ENCODE data around the gene SPOCK1. TPM values are rescaled to one million over a fixed set of nuclear protein-coding genes. Genes with fewer than 3 reads are reported as not detected.
"Not testable (repeated sequence)": the region's sequence is repeated elsewhere in the genome, so short reads cannot be mapped to it uniquely, and the experiment has no call there.

The SPOCK1 gene
- total RNA-seq (2014; rRNA removed; shearing (Covaris generic)), result 214 and 222 TPM in 2 replicates
- polyA plus RNA-seq (2014; cell fraction: nucleus; rRNA removed), result 67.6 and 94.0 TPM in 2 replicates

DNA sequence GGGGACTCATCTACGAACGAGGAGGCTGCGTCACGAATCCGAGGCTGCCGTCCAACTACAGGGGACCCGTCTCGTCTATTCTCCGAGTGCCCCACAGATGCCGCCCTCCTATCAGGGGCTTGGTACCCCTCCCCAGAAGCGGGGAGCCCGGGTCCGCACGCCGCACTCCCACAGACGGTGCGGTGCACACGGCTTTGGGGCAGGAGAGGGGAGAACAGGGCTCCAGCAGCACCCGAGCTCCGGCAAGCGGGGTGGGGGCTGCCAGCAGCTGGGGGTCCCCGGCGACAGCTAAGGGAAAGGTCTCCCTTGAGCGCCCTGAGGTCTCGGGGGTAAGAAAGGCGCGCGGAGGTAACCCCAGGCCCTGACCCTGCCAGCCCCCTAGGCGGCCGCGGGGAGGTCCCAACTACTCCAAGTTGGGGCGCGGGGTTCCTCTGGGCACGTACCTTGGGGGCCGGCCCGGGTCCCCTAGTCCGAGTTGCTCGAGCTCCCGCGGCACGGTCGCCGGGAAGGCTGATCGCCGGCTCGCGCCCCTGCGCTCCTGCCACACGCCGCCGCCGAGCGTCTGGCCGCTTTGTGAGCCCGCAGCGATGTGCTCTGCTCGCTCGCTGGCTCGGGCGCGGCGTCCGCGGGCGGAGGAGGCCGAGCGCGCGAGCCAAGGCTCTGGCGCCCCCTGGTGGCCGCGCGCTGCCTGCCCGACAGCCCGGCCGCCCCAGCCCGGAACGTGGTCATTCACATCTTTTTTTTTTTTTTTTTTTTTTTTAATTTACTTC lies at the start of gene SPOCK1:
SPOCK1 (minus strand) TSS at position 591 of the 770 bp plus-strand sequence.
- peak; percentile 75 for DNase-seq (ENCODE audit: extremely low read depth, low read depth)

DNA sequence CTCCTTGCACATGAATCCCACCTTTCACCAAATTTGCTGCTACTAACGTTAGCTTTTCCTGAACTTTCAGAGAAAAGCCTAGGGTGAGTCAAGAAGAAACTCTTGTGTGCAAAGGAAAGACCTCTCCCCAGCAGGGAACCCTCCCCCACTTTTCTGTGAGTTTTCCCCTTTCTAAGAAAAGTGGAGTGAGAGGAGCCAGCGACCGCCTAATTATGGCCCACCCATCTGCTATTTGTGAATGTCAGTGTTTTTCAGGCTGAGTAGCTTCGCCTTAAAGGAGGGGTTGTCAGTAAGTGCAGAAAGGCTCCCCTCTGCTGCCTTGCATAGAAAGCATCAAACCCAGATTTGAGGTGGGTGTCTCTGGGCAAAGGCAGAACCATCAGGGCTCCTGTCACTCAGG lies 46.8 kb upstream of the SPOCK1 start:
- DNase-seq (ENCODE audit: extremely low read depth, low read depth), result no peak

DNA sequence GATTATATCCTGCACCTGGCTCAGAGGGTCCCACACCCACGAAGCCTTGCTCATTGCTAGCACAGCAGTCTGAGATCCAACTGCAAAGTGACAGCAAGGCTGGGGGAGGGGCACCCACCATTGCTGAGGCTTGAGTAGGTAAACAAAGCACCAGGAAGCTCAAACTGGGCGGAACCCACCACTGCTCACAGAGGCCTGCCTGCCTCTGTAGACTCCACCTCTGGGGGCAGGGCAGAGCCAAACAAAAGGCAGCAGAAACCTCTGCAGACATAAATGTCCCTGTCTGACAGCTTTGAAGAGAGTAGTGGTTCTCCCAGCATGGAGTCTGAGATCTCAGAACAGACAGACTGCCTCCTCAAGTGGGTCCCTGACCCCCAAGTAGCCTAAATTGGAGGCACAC lies 36.3 kb upstream of the SPOCK1 start:
- DNase-seq (ENCODE audit: extremely low read depth, low read depth), result not testable (repeated sequence)

DNA sequence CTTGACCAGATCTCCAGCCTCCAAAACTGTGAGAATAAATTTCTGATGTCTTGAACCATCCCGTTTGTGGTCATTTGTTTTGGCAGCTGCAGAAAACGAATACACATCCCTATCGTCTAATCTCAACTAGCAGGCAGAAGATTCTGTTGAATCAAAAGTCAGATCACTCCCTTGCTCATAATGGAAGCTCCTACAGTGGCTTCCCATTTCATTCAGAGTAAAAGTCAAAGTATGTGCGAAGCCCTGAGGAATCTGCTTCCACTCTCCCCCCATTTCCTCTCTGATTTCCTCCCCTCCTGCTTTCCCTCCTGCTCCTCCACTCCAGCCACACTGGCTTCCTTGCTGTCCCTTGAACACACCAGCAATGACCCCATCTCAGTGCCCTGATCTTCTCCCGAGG lies 34.8 kb upstream of the SPOCK1 start:
- DNase-seq (ENCODE audit: extremely low read depth, low read depth), result no peak

DNA sequence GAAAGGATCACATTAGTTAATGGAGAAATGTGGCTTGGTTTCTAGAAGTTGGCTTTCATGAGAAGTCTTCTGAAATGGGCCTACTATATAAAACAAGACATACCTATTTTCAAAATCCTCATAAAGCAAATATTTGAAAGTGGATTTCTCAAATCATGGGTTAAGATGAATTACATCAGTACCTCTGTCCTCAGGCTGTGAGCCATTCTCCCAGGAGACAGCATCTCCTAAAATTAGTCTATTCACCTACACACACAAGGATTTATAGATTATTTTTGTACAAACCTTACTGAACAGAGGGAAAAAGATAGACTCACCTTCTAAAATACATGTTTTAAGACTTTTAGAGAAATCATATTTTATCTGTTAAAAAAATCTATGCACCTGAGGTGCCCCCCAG lies 32.1 kb upstream of the SPOCK1 start:
- DNase-seq (ENCODE audit: extremely low read depth, low read depth), result no peak

DNA sequence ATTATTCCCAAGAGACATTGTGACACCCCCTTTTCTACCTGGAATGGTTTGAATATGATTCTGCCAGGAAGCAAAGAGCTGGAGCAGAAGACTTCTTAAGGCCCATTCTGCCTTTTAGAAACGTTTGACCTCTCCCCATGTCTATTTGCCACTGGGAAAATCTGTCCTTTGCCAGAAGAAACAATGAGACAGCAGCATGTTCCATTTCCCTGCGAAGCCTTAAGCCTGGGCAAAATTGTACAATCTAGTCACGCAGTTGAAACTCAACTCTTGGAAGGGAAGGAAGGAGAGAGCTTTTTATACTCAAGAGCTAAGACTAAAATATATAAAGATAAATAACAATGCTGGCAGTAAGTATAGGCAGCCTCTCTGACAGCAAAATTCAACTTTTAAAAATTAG lies 22.1 kb upstream of the SPOCK1 start:
- no peak for DNase-seq (ENCODE audit: extremely low read depth, low read depth)

DNA sequence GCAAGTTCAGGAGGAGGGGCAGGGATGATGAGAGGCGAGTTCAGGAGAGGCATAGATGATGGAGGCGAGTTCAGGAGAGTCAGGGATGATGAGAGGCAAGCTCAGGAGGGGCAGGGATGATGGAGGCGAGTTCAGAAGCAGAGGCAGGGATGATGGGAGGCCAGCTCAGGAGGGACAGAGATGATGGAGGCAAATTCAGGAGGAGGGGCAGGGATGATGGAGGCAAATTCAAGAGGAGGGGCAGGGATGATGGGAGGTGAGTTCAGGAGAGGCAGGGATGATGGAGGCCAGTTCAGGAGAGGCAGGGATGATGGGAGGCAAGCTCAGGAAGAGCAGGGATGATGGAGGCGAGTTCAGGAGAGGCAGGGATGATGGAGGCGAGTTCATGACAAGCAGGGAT lies 17.8 kb upstream of the SPOCK1 start:
- no peak for DNase-seq (ENCODE audit: extremely low read depth, low read depth)

DNA sequence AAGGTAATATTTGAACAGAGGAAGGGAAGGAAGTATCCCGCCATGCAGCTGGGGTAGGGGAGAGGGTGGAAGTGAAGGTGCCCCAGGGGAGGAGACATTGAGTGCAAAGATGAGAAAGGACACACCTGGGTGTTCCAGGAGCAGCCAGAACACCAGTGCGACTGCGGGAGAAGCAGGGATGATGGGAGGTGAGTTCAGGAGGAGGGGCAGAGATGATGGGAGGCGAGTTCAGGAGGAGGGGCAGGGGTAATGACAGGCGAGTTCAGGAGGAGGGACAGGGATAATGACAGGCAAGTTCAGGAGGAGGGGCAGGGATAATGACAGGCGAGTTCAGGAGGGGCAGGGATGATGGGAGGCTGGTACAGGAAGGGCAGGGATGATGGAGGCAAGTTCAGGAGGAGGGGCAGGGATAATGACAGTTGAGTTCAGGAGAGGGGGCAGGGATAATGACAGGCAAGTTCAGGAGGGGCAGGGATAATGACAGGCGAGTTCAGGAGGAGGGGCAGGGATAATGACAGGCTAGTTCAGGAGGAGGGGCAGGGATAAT lies 17.2 kb upstream of the SPOCK1 start:
- DNase-seq (ENCODE audit: extremely low read depth, low read depth), result no peak

DNA sequence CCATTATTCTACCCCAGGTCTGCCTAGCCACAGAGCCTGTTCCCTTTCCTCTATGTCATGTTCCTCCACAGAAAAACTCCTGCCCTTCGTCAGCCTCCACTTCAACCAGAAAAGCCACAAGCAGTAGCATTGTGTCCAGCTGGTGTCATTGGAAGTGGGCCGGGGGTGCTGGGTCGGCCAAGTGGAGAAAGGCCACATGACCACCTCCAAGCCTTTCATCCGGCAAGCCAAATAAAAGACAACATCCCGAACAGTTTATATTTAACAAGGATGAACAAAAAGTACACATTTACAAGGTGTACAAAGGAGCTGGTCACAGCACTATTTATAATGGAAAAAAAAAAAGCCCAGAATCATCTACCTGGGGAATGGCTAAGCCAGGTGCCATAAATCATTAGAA lies 16.1 kb upstream of the SPOCK1 start:
- no peak for DNase-seq (ENCODE audit: extremely low read depth, low read depth)

DNA sequence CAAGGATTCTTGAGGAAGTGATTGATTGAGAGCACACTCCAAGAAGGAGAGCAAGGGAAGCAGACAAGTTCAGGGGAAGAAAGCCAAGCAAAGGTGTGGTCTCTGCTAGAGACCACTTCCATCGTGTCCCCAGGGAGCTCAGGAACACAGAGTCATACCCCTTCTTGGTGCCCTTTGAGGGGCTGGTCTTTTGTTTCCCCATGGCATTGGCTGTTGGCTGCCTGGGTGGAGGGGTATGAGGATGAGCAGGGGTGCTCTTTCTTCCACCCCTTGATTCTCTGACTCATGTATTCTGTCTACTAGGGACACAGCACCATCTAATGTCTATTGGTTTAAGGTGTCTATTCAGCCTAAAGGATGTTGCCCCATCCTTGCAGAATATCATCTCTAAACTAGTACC lies 11.5 kb upstream of the SPOCK1 start:
- no peak for DNase-seq (ENCODE audit: extremely low read depth, low read depth)

DNA sequence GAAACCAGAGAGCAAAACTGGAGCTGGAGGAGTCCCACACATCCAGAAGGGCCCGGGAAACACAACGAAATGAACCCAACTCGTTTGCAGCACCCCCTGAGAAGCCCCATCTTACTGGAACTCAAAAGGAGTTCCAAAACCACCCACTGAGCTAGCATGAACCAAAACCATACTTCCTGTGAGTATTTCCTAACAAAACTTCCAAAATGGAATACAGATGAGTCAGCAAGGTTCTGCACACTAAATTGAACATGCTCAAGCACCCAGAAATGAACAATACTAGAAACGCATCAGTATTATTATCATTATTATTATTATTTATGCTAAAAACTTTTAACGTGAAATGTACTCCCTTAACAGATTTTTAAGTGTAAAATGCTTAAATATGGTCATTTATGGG lies 8.0 kb upstream of the SPOCK1 start:
- no peak for DNase-seq (ENCODE audit: extremely low read depth, low read depth)

DNA sequence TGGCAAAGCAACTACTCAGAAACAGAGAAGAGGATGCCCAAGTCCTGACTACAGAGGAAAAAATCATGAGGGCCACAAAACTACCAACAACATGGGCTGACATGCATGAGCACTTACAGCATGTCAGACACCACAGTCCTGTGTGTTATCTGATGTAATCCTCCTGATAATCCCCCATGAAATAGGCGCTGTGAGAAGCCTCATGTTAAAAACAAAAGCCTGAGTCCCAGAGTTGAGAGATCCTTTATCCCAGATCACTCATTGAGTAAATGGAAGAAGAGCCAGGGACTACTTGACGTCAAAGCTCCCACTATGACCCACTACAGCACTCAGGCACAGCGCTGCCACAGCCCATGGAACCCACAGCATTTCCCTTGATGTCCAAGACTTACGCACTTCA lies 7.2 kb upstream of the SPOCK1 start:
- DNase-seq (ENCODE audit: extremely low read depth, low read depth), result no peak

DNA sequence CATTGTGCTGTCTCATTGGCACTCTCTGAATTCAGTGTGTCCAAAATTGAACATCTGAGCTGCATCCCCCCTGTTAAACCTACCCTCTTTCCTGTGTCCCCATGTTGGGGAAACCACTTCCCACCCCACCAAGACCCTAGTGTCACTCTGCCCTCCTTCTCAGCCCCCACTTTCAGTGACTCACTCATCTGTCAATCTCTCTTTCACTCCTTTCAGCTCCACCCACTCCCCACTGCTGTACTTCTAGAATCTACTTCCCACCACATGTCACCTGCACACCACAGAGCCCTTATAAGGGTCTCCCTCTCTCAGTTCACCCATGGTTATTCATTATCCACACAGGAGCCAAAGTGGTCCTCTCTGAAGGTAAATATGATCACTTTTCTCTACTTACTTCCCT lies 5.8 kb upstream of the SPOCK1 start:
- DNase-seq (ENCODE audit: extremely low read depth, low read depth), result no peak

DNA sequence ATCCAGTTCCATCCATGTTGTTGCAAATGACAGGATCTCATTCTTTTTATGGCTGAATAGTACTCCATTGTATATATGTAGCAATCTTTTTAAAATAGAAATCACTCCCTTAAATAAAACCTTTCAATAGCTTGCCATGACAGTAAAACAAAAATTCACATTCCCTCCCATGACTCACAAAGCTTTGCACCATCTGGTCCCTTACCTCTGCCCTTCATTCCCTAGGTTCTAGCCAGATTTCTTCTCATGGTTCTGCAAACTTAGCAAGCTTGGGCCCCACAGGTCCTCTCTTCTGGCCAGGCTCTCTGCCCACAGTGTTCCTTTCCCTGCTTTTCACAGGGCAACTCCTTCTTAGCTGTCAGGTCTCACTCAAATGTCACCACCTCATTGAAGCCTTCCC lies 4.3 kb upstream of the SPOCK1 start:
- DNase-seq (ENCODE audit: extremely low read depth, low read depth), result no peak

DNA sequence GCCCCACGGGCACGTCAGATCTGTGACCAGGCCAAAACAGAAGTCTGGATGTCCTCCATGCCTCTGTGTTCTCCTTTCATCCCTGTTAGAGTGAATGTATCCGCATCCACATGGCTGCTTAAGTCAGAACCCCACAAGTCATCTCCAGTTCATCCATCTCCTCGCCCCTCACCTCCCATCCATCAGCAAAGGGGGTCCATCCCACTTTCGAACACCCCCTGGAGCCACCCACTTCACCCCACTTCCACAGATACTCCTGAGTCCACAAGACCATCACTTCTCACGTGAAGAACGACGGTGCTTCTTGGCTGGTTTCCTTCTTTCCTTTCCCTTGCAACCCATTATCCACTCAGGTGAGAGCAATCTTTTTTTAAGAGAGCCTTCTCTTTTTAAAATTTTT lies 3.5 kb upstream of the SPOCK1 start:
- no peak for DNase-seq (ENCODE audit: extremely low read depth, low read depth)

DNA sequence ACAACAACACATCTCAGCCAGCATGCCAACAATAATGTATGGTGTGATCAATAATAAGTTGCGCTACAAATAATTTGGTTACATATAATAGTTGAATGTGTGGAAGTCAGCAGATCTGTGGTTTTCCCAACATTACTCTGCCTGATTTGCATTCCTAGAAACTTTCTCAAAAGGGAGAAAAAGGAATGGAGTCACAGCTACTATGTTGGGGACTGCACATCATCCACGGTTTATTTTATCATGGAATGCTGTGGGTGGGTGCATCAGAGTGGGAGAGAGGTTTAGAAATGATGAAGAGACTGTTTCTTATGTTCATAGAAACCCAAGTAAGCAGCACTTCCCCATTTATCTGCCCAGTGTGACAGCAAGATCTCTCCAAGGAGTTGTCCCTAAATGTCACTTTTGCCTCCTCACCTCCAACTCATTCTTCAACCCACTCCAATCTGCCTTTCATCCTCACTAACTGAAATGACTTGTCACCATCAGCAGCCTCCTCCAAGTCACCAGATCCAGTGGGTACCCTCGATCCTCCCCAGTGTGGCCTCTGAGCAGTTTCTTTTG lies 2.8 kb upstream of the SPOCK1 start:
- no peak for DNase-seq (ENCODE audit: extremely low read depth, low read depth)

DNA sequence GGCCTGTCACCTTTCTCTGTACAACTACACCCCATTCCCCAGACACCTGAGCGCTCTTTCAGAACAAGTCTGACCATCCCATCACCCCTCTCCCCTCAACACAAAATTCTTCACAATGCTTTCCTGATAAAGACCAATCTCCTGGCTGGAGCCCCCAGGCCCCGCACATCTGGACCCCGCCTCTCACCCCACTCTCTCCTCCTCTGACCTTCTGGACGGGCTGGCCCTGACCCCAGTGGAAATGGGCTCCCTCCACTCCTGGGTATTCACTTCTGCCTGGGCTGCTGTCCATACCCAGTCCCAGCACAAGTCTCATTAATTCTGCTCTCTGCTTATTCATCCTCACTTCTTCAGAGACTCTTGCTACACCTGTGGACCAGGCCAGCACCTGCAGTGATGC lies 2.1 kb upstream of the SPOCK1 start:
- DNase-seq (ENCODE audit: extremely low read depth, low read depth), result no peak

DNA sequence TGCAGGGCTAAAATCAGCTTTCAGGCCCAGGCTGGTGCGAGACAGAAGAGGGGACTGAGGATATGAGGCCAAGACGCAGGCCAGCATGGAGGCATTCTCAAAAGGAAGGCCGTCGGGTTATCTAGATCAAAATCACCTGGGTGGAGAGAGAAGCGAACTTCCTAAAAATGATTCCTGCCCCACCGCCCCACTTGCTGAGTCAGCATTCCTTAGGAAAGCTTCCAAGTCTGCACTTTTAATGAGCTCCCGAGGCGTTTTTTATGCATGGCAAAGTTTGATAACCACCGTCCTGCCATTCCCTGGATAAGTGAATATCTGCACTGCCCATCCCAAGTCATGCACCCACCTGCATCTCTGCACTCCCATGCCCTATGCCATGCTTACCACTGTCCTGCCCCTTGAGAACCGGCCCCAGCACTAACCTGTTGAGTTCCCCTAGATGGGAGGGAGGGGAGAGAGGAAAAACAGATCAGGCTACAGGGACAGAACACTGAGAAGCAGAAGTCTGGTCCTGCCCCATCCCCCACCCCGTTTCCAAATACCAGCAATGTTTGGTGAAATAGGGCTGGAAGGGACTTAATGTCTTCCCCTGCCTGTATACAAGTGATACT lies 1.6 kb upstream of the SPOCK1 start:
- DNase-seq (ENCODE audit: extremely low read depth, low read depth), result no peak

DNA sequence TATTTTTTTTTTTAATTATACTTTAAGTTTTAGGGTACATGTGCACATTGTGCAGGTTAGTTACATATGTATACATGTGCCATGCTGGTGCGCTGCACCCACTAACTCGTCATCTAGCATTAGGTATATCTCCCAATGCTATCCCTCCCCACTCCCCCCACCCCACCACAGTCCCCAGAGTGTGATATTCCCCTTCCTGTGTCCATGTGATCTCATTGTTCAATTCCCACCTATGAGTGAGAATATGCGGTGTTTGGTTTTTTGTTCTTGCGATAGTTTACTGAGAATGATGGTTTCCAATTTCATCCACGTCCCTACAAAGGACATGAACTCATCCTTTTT lies 351 bp upstream of the SPOCK1 start:
- DNase-seq (ENCODE audit: extremely low read depth, low read depth), result not testable (repeated sequence)

DNA sequence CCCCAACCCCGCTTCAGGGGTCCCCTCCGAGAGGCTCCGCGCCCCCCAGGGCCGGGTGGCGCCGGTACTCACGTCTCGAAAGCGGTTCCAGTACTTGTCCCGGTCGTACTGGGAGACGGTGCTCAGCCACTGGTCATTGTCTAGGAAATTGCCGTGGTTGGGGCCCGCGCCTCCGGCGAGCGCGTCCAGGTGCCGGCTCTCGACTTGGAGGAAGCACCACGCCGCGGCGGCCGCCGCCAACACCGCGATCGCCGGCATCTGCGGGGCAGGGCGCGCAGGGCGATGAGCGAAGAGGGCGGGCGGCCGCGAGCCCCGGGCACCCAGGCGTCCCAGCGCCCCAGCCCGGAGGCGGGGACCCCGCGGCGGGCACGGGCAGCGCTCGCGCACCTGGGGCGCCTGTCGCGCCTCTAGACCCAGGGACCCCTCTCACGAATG lies 808 bp downstream of the SPOCK1 start:
- no peak for DNase-seq (ENCODE audit: extremely low read depth, low read depth)

DNA sequence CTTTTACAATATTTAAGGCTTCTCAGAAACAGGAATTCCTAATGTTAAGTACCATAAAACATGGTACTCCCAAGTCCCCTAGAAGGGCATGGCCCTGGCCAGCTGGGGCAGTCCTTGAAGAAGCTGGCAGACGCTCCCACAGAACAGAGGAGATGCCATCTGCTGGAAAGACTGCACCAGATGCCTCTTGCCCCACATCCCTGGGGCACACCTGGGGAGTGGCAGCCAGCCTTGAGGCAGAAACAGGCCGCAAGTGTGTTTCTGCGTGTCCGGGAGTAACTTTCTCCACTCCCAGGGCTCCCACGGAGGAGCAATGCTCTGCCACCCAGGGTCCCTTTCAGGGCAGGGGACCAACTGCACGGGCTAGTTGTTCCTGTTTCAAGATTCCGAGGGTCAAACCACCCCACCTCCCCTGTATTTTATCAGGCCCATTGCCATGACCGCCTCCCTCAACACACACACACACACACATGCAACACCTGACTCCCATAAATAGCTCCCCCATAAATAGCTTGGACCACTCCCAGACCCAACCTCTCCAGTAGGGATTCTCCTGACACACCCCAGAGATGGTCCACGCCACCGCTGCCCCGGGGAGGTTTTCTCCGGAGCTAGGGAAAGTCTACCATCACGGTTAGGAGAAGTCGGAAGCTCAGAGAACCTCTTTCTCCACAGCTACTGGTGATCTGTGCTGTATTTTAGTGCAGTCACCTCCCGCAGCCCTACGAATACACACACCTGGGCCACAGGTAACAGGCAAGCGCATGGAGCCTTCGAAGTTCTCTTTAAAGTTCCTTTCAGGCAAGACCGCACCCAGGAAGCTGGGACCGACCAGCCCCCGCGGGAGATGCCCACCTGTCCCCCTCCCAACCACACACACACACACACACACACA lies 1.5 kb downstream of the SPOCK1 start:
- no peak for DNase-seq (ENCODE audit: extremely low read depth, low read depth)

Measured in NCI-H460 (cell line).